ENCODE results near the gene ATOH1.

ATOH1 gene

GRCh38 chr4:93791570-93792195 lies 36.9 kb upstream of the ATOH1 start:
- TF ChIP-seq, protein P1, sequence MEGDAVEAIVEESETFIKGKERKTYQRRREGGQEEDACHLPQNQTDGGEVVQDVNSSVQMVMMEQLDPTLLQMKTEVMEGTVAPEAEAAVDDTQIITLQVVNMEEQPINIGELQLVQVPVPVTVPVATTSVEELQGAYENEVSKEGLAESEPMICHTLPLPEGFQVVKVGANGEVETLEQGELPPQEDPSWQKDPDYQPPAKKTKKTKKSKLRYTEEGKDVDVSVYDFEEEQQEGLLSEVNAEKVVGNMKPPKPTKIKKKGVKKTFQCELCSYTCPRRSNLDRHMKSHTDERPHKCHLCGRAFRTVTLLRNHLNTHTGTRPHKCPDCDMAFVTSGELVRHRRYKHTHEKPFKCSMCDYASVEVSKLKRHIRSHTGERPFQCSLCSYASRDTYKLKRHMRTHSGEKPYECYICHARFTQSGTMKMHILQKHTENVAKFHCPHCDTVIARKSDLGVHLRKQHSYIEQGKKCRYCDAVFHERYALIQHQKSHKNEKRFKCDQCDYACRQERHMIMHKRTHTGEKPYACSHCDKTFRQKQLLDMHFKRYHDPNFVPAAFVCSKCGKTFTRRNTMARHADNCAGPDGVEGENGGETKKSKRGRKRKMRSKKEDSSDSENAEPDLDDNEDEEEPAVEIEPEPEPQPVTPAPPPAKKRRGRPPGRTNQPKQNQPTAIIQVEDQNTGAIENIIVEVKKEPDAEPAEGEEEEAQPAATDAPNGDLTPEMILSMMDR (conservative IDR thresholded peaks at IDR 0.05; ENCODE audit: control insufficient read depth, insufficient read depth, low read depth, low read length) = peak; percentile 86
- DNase-seq (ENCODE audit: low read depth) = peak; percentile 46
- no peak overlapping the region for H3K4me3 ChIP-seq (ENCODE audit: control insufficient read depth, low read depth, low read length)

- no peak for DNase-seq (ENCODE audit: low read depth)
- TF ChIP-seq, protein P1 (conservative IDR thresholded peaks at IDR 0.05; ENCODE audit: control insufficient read depth, insufficient read depth, low read depth, low read length) = no peak
- H3K4me3 ChIP-seq (ENCODE audit: control insufficient read depth, low read depth, low read length) = no peak overlapping the region
These were observed 26.5 kb upstream of the ATOH1 start for GRCh38 chr4:93802045-93802444.

DNA sequence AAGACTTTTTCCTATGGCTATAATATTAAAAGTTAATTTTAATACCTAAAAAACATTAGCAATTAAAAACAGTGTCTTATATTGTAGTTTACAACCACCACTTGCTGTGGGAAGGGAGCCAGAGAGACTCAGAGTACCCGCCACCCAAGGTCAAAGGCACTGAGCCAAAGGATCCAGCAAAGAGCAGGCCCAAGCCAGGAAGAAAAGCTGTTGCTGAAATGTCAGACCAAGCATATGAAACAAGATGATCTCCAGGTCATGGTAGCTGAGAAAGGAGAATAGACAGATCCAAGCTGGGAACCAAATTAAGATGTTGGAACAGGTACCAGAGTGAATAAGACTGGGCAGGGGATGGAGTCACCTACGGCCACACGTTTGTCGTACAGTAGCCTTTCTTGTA lies 18.8 kb upstream of the ATOH1 start:
- TF ChIP-seq, protein P1 (conservative IDR thresholded peaks at IDR 0.05; ENCODE audit: control insufficient read depth, insufficient read depth, low read depth, low read length) = no peak
- H3K4me3 ChIP-seq (ENCODE audit: control insufficient read depth, low read depth, low read length) = no peak overlapping the region
- no peak for DNase-seq (ENCODE audit: low read depth)

DNA sequence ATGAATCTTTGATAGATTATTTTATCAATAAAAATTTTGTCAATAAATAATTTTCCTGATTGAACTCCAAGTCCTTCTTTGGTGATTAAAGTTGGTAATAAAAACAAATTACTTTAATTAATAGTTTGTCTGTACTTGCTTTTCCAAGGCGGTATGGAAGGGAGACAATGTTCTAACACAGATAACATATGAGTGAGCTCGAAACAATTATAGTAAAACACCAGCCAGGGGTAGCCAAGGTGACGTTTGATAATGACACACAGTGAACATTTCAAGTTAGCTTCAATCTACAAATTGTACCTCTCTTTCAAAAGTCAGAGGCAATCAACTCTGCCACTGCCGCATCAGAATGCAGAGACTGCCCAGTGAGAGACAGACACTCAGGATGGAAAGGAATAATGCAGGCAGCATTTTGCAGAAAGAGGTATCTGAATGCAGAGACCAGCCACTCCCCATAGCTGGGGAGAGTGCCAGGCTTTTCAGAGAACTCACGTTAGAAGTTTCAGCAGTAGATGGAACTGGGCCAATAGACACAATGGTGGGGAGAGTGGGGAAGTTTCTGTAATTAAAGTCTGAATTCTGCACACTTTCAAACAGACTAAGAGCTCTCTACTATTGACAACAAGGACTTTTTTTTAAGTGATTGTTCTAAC lies 18.1 kb upstream of the ATOH1 start:
- DNase-seq (ENCODE audit: low read depth) = no peak
- no peak overlapping the region for H3K4me3 ChIP-seq (ENCODE audit: control insufficient read depth, low read depth, low read length)
- TF ChIP-seq, protein P1 (conservative IDR thresholded peaks at IDR 0.05; ENCODE audit: control insufficient read depth, insufficient read depth, low read depth, low read length) = no peak

- no peak for DNase-seq (ENCODE audit: low read depth)
- TF ChIP-seq, protein P1 (conservative IDR thresholded peaks at IDR 0.05; ENCODE audit: control insufficient read depth, insufficient read depth, low read depth, low read length) = no peak
- H3K4me3 ChIP-seq (ENCODE audit: control insufficient read depth, low read depth, low read length) = no peak overlapping the region
These were observed 15.5 kb upstream of the ATOH1 start for GRCh38 chr4:93813092-93813491.

GRCh38 chr4:93814141-93814540 lies 14.4 kb upstream of the ATOH1 start:
- TF ChIP-seq, protein P1 (conservative IDR thresholded peaks at IDR 0.05; ENCODE audit: control insufficient read depth, insufficient read depth, low read depth, low read length) = no peak
- no peak overlapping the region for H3K4me3 ChIP-seq (ENCODE audit: control insufficient read depth, low read depth, low read length)
- DNase-seq (ENCODE audit: low read depth) = no peak
